D721Med (cell line): ENCODE data around the gene COG5.

Source experiments
- DNase-seq: peaks from one replicate; pipeline ENCODE4 v3.0.0; 2011; ENCODE audit warnings: low spot score; ENCODE audit not compliant: insufficient read length
- FAIRE-seq: peaks from 2 replicates; lab custom pipeline; 2011; peaks lifted over from hg19 to GRCh38; lab: Jason Lieb, UNC
- TF ChIP-seq, protein P1 (sequence below): IDR thresholded peaks from 2 replicates; pipeline ENCODE4 v1.5.1; 2012; ENCODE audit warnings: mild to moderate bottlenecking, control low read depth; ENCODE audit not compliant: insufficient read depth; ENCODE audit errors: missing control alignments

The COG5 gene

GRCh38 chr7:107373354-107373753, 190.4 kb downstream of the COG5 start:
- DNase-seq (no peak), FAIRE-seq (no peak)
- TF ChIP-seq, protein P1, sequence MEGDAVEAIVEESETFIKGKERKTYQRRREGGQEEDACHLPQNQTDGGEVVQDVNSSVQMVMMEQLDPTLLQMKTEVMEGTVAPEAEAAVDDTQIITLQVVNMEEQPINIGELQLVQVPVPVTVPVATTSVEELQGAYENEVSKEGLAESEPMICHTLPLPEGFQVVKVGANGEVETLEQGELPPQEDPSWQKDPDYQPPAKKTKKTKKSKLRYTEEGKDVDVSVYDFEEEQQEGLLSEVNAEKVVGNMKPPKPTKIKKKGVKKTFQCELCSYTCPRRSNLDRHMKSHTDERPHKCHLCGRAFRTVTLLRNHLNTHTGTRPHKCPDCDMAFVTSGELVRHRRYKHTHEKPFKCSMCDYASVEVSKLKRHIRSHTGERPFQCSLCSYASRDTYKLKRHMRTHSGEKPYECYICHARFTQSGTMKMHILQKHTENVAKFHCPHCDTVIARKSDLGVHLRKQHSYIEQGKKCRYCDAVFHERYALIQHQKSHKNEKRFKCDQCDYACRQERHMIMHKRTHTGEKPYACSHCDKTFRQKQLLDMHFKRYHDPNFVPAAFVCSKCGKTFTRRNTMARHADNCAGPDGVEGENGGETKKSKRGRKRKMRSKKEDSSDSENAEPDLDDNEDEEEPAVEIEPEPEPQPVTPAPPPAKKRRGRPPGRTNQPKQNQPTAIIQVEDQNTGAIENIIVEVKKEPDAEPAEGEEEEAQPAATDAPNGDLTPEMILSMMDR: no peak

- DNase-seq: no peak
- no peak for FAIRE-seq
- TF ChIP-seq, protein P1: no peak
Measured at GRCh38 chr7:107372298-107372697, 191.4 kb downstream of the COG5 start.

DNA sequence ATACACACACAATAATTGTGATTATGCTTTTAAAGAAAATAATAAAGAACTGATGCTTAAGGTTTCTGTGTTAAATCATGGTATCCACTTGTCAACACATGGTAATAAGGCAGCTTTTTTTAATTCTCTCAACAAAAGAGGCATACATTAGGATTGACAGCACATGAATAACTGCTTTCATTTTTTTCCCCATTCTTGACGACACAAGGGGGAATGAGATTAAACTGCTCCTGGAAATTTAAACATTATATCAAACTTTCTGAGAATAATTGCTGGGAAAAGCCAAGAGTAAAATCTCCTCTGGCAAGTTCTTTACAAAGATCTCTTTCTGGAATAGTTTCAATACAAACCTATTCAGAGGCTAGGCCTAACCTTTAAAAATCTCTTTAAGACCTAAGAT, 192.9 kb downstream of the COG5 start:
- FAIRE-seq (no peak), DNase-seq (no peak)
- TF ChIP-seq, protein P1: no peak

GRCh38 chr7:107364787-107365186, 198.9 kb downstream of the COG5 start:
- DNase-seq: no peak
- TF ChIP-seq, protein P1: no peak
- FAIRE-seq: no peak

DNA sequence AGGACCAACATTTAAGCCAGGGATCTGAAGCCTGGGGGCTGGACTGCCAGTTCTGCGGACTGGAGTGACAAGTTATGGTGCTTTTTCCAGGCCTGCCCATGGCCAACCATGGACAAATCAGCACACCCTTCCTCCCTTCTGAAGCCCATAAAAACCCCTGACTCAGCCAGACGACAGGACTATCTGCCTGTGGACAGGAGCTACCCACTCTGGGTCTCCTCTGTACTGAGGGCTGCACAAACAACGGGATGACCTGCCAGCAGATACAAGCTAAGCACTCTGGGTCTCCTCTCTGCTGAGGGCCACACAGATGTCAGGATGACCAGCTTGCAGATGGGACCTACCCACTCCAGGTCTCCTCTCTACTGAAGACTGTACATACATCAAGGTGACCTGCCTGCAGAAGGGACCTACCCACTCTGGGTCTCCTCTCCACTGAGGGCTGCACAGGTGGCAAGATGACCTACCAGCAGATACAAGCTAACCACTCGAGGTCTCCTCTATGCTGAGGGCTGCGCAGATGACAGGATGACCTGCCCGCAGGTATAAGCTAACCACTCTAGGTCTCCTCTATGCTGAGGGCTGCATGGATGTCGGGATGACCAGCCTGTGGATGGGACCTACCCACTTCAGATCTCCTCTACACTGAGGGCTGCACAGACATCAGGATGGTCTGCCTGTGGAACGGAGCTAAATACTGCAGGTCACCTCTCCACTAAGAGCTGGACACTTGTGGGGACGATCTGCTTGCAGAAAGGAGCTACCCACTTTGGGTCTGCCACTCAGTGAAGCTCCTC, 204.0 kb downstream of the COG5 start:
- no peak for DNase-seq
- no peak for FAIRE-seq
- TF ChIP-seq, protein P1: no peak

DNA sequence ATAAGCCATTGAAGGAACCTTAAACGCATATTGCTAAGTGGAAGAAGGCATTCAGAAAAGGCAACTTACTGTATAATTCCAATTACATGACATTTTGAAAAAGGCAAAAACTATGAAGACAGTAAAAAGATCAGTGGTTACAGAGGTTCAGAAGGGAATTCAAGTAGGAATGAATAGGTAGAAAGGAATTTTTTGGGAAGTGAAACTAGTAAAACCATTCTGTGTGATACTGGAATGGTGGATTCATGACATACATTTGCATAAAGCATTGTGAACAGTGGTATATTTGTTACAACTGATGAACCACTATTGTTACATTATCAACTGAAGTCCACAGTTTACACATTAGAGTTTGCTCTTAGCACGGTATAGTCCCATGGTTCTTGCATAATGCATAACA, 208.1 kb downstream of the COG5 start:
- TF ChIP-seq, protein P1: no peak
- DNase-seq: no peak
- FAIRE-seq: no peak

DNA sequence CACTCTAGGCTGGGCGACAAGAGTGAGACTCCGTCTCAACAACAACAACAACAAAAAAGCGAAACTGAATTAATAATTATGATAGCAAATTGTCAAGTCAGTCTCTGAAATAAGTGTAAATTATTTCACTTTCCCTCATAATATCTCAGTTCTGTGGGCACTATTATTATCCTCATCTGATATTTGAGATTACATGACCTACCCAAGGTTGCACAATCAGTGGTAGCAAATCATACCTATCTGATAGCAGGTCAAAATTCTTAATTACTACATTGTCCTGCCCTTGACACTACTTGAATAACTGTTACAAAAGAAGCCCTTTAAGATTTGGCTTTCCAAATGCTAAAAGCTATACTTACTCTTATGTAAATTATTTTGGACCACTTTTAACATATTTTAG, 209.1 kb downstream of the COG5 start:
- TF ChIP-seq, protein P1: no peak
- DNase-seq: no peak
- no peak for FAIRE-seq
